HCT116 (cell line): ENCODE measurements around the gene CIBAR2. TPM values are rescaled to one million over a fixed set of nuclear protein-coding genes. Genes with fewer than 3 reads are reported as not detected.

ENCODE experiments used
- ATAC-seq: fragments of 200-7000 bp; cut with Tn5 transposase; 2 replicates; pipeline ENCODE4 v1.9.1; 2020; ENCODE audit warnings: mild to moderate bottlenecking, moderate library complexity
- BruUV-seq: library from RNA; stranded (reverse); fragments of 400-500 nt; replicated peaks from 2 replicates; lab custom pipeline; 2021; lab: Mats Ljungman, UMichigan
- CTCF ChIA-PET: fragments of 300-600 bp; sonication (Branson Sonifier 250); formaldehyde crosslinking; loops from one replicate; lab custom pipeline; 2021; ENCODE audit warnings: antibody characterized with exemption; lab: Charles Lee
- POLR2A ChIA-PET: fragments of 300-600, 350-600 bp; sonication (Branson Sonifier 250); formaldehyde crosslinking; loops from one replicate; lab custom pipeline; 2021; ENCODE audit warnings: antibody characterized with exemption; lab: Charles Lee
- RAD21 ChIA-PET, 2 experiments: fragments of 300-600 bp; sonication (Branson Sonifier 250); formaldehyde crosslinking; loops; one replicate each; lab custom pipeline; 2023; ENCODE audit warnings: low total read pairs in 2 of 2; ENCODE audit not compliant: uncharacterized antibody in 2 of 2, unreplicated experiment in 2 of 2, low non-redundant PET in 1 of 2; lab: Charles Lee
- DNase-seq: peaks from one replicate; pipeline ENCODE4 v3.0.0-alpha.2; 2010; ENCODE audit warnings: low read depth, low spot score
- H2AFZ ChIP-seq: fragments of 200-600 bp; shearing (Covaris generic), sonication (generic); 2 replicates; pipeline ENCODE4 v1.6.1; 2017; ENCODE audit warnings: low read depth, mixed run types, mixed read lengths, antibody characterized with exemption, low read length; ENCODE audit not compliant: poor library complexity, severe bottlenecking
- H3K27ac ChIP-seq: 2 replicates; pipeline ENCODE4 v1.5.1; 2012; ENCODE audit warnings: low read depth, low read length
- H3K27me3 ChIP-seq: fragments of 200-600 bp; sonication (generic); 2 replicates; pipeline ENCODE4 v1.6.1; 2016; ENCODE audit warnings: mixed run types, low read length, mixed read lengths; ENCODE audit not compliant: insufficient read depth
- H3K36me3 ChIP-seq, 2 experiments: fragments of 200-500 bp in 1 of 2; fragments of 200-600 bp in 1 of 2; sonication (Bioruptor generic) in 1 of 2; sonication (generic) in 1 of 2; 2 replicates each; pipeline versions ENCODE4 v1.5.1 to v1.6.1; 2014 to 2016; ENCODE audit warnings: low read length in 2 of 2, inconsistent platforms in 1 of 2, mixed read lengths in 1 of 2, mixed run types in 1 of 2; ENCODE audit not compliant: insufficient read depth in 2 of 2, control insufficient read depth in 1 of 2
- H3K4me1 ChIP-seq, 2 experiments: fragments of 200-600 bp in 1 of 2; sonication (generic) in 1 of 2; 2 replicates each; pipeline versions ENCODE4 v1.5.1 to v1.6.1; 2012 to 2017; ENCODE audit warnings: low read length in 2 of 2, inconsistent platforms in 1 of 2, mild to moderate bottlenecking in 1 of 2, mixed read lengths in 1 of 2, mixed run types in 1 of 2, moderate library complexity in 1 of 2; ENCODE audit not compliant: insufficient read depth in 2 of 2, control insufficient read depth in 1 of 2
- H3K4me2 ChIP-seq: fragments of 200-600 bp; sonication (generic); 2 replicates; pipeline ENCODE4 v1.6.1; 2017; ENCODE audit warnings: mixed run types, low read length, mixed read lengths
- H3K4me3 ChIP-seq, 2 experiments: fragments of 200-600 bp in 1 of 2; sonication (generic) in 1 of 2; replicated peaks in 1 of 2; 2 replicates each; pipeline ENCODE4 v1.5.1; 2011 to 2016; ENCODE audit warnings: low read length in 2 of 2, control low read depth in 1 of 2, low read depth in 1 of 2, mild to moderate bottlenecking in 1 of 2, mixed read lengths in 1 of 2, mixed run types in 1 of 2
- H3K79me2 ChIP-seq: fragments of 200-600 bp; sonication (generic); 2 replicates; pipeline ENCODE4 v1.6.1; 2017; ENCODE audit warnings: mild to moderate bottlenecking, mixed run types, low read length, moderate library complexity, mixed read lengths; ENCODE audit not compliant: insufficient read depth
- H3K9ac ChIP-seq: fragments of 200-600 bp; sonication (generic); 2 replicates; pipeline ENCODE4 v1.6.1; 2016; ENCODE audit warnings: low read length, mixed read lengths
- H3K9me2 ChIP-seq: fragments of 200-600 bp; sonication (generic), shearing (Covaris generic); 2 replicates; pipeline ENCODE4 v1.6.1; 2017; ENCODE audit warnings: mixed run types, mild to moderate bottlenecking, moderate library complexity; ENCODE audit not compliant: insufficient read depth
- H3K9me3 ChIP-seq, 2 experiments: fragments of 200-500 bp in 1 of 2; fragments of 200-600 bp in 1 of 2; sonication (Bioruptor generic) in 1 of 2; sonication (generic) in 1 of 2; 2 replicates each; pipeline ENCODE4 v1.6.1; 2014 to 2017; ENCODE audit warnings: low read length in 2 of 2, mixed read lengths in 2 of 2, inconsistent platforms in 1 of 2, low read depth in 1 of 2, mild to moderate bottlenecking in 1 of 2, mixed run types in 1 of 2, moderate library complexity in 1 of 2; ENCODE audit not compliant: control insufficient read depth in 1 of 2, insufficient read depth in 1 of 2
- H4K20me1 ChIP-seq: fragments of 200-600 bp; sonication (generic), shearing (Covaris generic); 2 replicates; pipeline ENCODE4 v1.6.1; 2017; ENCODE audit warnings: mixed run types, mild to moderate bottlenecking, moderate library complexity; ENCODE audit not compliant: insufficient read depth
- ATF3 ChIP-seq: IDR thresholded peaks from 2 replicates; pipeline ENCODE4 v1.6.1; 2012
- CTCF ChIP-seq, 3 experiments: fragments of 200-600 bp in 1 of 3; sonication (generic) in 1 of 3; IDR thresholded peaks in 2 of 3; conservative IDR thresholded peaks in 1 of 3; 2 replicates each; pipeline ENCODE4 v1.5.1; 2012 to 2017; ENCODE audit warnings: low read depth in 2 of 3, low read length in 2 of 3, antibody characterized with exemption in 1 of 3, borderline replicate concordance in 1 of 3, control low read depth in 1 of 3, mild to moderate bottlenecking in 1 of 3, mixed read lengths in 1 of 3, mixed run types in 1 of 3, moderate library complexity in 1 of 3; ENCODE audit not compliant: insufficient read depth in 1 of 3
- EGR1 ChIP-seq: IDR thresholded peaks from 2 replicates; pipeline ENCODE4 v1.6.1; 2012; ENCODE audit warnings: low read depth
- ELF1 ChIP-seq: IDR thresholded peaks from 2 replicates; pipeline ENCODE4 v1.6.1; 2012; ENCODE audit warnings: low read depth, borderline replicate concordance
- EZH2 ChIP-seq: fragments of 200-600 bp; sonication (generic); IDR thresholded peaks from 2 replicates; pipeline ENCODE4 v1.6.1; 2017; ENCODE audit warnings: antibody characterized with exemption, mixed run types
- FOSL1 ChIP-seq: IDR thresholded peaks from 2 replicates; pipeline ENCODE4 v1.6.1; 2012; ENCODE audit warnings: low read depth
- MAX ChIP-seq: IDR thresholded peaks from 2 replicates; pipeline ENCODE4 v1.6.1; 2012
- POLR2A ChIP-seq: IDR thresholded peaks from 2 replicates; pipeline ENCODE4 v1.7.0; 2011; ENCODE audit warnings: borderline replicate concordance; ENCODE audit not compliant: insufficient read depth, insufficient read length; ENCODE audit errors: extremely low read depth
- POLR2AphosphoS5 ChIP-seq: IDR thresholded peaks from 2 replicates; pipeline ENCODE4 v1.6.1; 2011; ENCODE audit warnings: mild to moderate bottlenecking, low read depth, low read length, moderate library complexity
- REST ChIP-seq: IDR thresholded peaks from 2 replicates; pipeline ENCODE4 v1.6.1; 2012; ENCODE audit warnings: low read depth
- SP1 ChIP-seq: IDR thresholded peaks from 2 replicates; pipeline ENCODE4 v1.6.1; 2012; ENCODE audit warnings: low read depth
- SRF ChIP-seq: IDR thresholded peaks from 2 replicates; pipeline ENCODE4 v1.6.1; 2012; ENCODE audit warnings: low read depth
- YY1 ChIP-seq: IDR thresholded peaks from 2 replicates; pipeline ENCODE4 v1.6.1; 2011; ENCODE audit warnings: low read length, low read depth, moderate library complexity, mild to moderate bottlenecking; ENCODE audit not compliant: insufficient replicate concordance; ENCODE audit errors: extremely low read depth
- ZFX ChIP-seq: fragments of 450-650 bp; IDR thresholded peaks from 2 replicates; pipeline ENCODE4 v1.6.1; 2017
- ZNF274 ChIP-seq: fragments of 200-500 bp; sonication (Bioruptor generic); IDR thresholded peaks from 2 replicates; pipeline ENCODE4 v1.6.1; 2014; ENCODE audit warnings: mild to moderate bottlenecking, low read depth, low read length, inconsistent platforms
- intact Hi-C: fragments of 100-400 bp; cut with micrococcal nuclease; formaldehyde crosslinking; loops from 2 replicates; pipeline ENCODE4 v1.10.0; 2022
- total RNA-seq: library from RNA; stranded (reverse); gene quantifications from one replicate; pipeline ENCODE4 v1.2.1, GENCODE V29; 2021; ENCODE audit not compliant: unreplicated experiment

CIBAR2 gene
- total RNA-seq, 1 experiment from 2014 or later, result 0.27 TPM

GRCh38 chr16:85065099-85065498 is 47.2 kb downstream of the CIBAR2 start:
- BruUV-seq, result no TSS peak

GRCh38 chr16:85064186-85064585 is 48.1 kb downstream of the CIBAR2 start:
- intact Hi-C loops, result no loop called here
- no peaks in the 10 kb centered on the region for H3K79me2 ChIP-seq
- H2AFZ ChIP-seq, result no peak overlapping the region
- DNase-seq (no peak), ATAC-seq (no peak)
- no peak overlapping the region for H3K4me3 ChIP-seq
- no peaks in the 10 kb centered on the region for H3K27me3 ChIP-seq
- CTCF ChIA-PET, result no interaction called here
- no peak for TF ChIP-seq ATF3
- no peak for TF ChIP-seq MAX
- TF ChIP-seq POLR2AphosphoS5, result no peak
- no peak for TF ChIP-seq ELF1
- no peak for TF ChIP-seq EGR1
- no peak for TF ChIP-seq EZH2
- TF ChIP-seq ZNF274, result no peak
- no peak for TF ChIP-seq SRF
- TF ChIP-seq POLR2A, result no peak
- TF ChIP-seq CTCF (IDR thresholded peaks at IDR 0.05 in 2 of 3, conservative IDR thresholded peaks at IDR 0.05 in 1 of 3; ENCODE audit: borderline replicate concordance in 1 of 3, insufficient read depth in 1 of 3, low read depth in 2 of 3, low read length in 2 of 3), result no peak
- TF ChIP-seq FOSL1, result no peak
- no peak for TF ChIP-seq ZFX
- TF ChIP-seq YY1, result no peak
- TF ChIP-seq SP1, result no peak
- TF ChIP-seq REST, result no peak
- no peaks in the 10 kb centered on the region for H3K36me3 ChIP-seq
- H3K9me3 ChIP-seq, result no peaks in the 10 kb centered on the region
- no TSS peak for BruUV-seq
- POLR2A ChIA-PET, result no interaction called here
- no peak overlapping the region for H3K27ac ChIP-seq
- peaks cover 0 to 11% of the 10 kb centered on the region in 2 experiments; a peak in 2 of 4 replicates for H3K4me1 ChIP-seq
- H4K20me1 ChIP-seq, result no peaks in the 10 kb centered on the region
- no peaks in the 10 kb centered on the region for H3K9me2 ChIP-seq
- RAD21 ChIA-PET, result no interaction called here
- no peak overlapping the region for H3K4me2 ChIP-seq
- no peak overlapping the region for H3K9ac ChIP-seq

More at GRCh38 chr16:85065099-85065498, 47.2 kb downstream of the CIBAR2 start:
- Histone ChIP-seq H3K9me2 (no peaks in the 10 kb centered on the region), H2AFZ (no peak overlapping the region), H3K27ac (no peak overlapping the region), H4K20me1 (no peaks in the 10 kb centered on the region), H3K9ac (no peak overlapping the region), H3K27me3 (no peaks in the 10 kb centered on the region), H3K79me2 (no peaks in the 10 kb centered on the region), H3K4me3 (no peak overlapping the region), H3K9me3 (no peaks in the 10 kb centered on the region), H3K4me2 (no peak overlapping the region), H3K4me1 (peaks cover 0 to 11% of the 10 kb centered on the region in 2 experiments; a peak in 2 of 4 replicates), H3K36me3 (no peaks in the 10 kb centered on the region)
- ChIA-PET CTCF (interaction anchor here (0.7 to 1.1 kb wide), 2 partner anchors 8 to 50 kb away, joined by 3 read pairs; no protein-coding TSS in a partner anchor), POLR2A (no interaction called here), RAD21 (no interaction called here)
- TF ChIP-seq ZFX, result no peak
- intact Hi-C loops, result no loop called here
- no peak for DNase-seq
- ATAC-seq, result no peak
